ENCODE measurements around the gene OR8D1.
"Not testable (repeated sequence)": the region's sequence is repeated elsewhere in the genome, so short reads cannot be mapped to it uniquely, and the experiment has no call there.

The OR8D1 gene

GRCh38 chr11:124285610-124286344, 28.0 kb downstream of the OR8D1 start:
- no peak for DNase-seq

DNA sequence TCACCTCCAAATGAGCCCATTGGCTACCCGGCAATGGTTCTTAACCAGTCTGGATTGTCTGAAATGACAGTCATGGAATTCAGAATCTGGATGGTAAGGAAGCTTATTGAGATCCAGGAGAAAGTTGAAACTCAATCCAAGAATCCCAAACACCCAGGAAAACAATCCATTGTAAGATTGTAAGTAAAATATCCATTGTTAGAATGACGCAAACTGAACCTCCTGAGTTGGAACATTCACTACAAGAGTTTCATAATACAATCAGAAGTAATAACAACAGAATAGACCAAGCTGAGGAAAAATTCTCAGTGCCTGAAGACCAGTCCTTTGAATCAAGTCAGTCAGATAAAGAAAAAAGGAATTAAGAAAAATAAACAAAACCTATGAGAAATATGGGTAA, 35.5 kb downstream of the OR8D1 start:
- DNase-seq, result no peak

GRCh38 chr11:124277804-124278203, 35.9 kb downstream of the OR8D1 start:
- no peak for DNase-seq

DNA sequence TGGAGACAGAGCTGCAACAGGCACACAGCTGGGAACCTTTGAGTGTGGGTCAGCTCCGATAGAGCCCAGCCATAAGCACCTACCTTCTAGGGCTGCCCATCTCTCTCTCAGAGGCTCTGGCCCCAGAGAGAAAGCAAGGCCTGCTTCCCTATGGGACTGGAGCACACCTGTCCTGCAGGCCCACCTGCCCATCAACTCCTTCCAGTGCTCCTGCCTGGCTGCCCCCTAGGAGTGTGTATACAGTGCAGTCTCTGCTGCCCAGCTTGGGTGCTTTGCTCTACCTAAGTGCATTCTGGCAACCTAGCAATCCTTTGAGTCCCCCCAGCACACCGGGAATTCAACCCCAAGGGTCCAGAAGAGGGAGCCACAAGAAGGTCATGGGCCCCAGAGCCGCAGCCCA, 36.5 kb downstream of the OR8D1 start:
- DNase-seq, result no peak

DNA sequence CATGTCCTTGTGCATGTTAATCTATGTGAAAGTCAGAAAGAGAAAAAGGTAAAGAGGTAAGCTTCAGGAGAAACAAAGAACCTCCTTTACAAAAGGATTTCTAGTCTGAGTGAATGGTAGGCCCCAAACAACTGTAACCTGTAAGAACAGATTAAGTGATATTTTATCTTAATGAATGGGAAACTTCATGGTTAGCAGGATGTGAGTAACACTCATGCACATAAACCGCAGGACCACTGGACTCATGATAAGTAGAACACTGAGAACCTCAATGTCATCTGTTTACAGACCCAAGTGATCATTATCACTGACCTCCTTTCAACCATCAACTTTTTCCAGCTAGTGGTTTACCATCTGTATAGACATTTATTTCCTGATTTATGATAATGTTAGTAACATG, 37.7 kb downstream of the OR8D1 start:
- DNase-seq, result no peak

GRCh38 chr11:124274000-124274399, 39.7 kb downstream of the OR8D1 start:
- no peak for DNase-seq

DNA sequence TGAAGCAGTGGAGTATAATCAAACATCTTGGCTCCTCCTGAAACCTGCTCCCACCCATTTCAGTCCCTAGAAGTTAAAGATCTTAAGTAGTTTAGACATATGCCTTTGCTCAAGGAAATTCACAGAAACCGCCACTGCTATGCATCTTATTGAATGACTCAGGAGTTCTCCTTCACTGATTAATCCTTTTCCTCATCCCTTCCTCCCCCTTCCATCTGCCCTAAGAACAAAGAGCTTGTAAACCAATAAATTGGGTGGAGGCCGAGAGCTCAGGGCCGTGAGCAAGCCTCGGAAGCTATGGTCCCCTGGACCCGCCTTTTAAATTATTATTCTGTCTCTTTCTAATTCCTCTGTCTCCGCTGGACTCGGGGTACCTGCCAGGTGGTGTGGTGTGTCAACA, 42.9 kb downstream of the OR8D1 start:
- DNase-seq, result not testable (repeated sequence)

GRCh38 chr11:124265041-124265440, 48.7 kb downstream of the OR8D1 start:
- not testable (repeated sequence) for DNase-seq

GRCh38 chr11:124256076-124256475, 57.7 kb downstream of the OR8D1 start, which contains the start of gene OR8G5:
OR8G5 (plus strand) TSS chr11:124256376; CDS start chr11:124264932, 8,556 bp downstream.
- no peak for DNase-seq

Data from T-helper 9 cell (primary cell).